Stimulated activated CD4-positive, alpha-beta T cell treated with anti-CD3 and anti-CD28 coated beads, Interleukin-15, amount 100 ng/mL, for 48 hours (primary cell): ENCODE measurements around the gene GOLGA2.
"Not testable (repeated sequence)": the region's sequence is repeated elsewhere in the genome, so short reads cannot be mapped to it uniquely, and the experiment has no call there.

Experiments
- DNase-seq, 2 donors: peaks; one replicate each; pipeline ENCODE4 v3.0.0-alpha.2; 2020; ENCODE audit warnings: low read depth in 2 of 2

Gene GOLGA2

DNA sequence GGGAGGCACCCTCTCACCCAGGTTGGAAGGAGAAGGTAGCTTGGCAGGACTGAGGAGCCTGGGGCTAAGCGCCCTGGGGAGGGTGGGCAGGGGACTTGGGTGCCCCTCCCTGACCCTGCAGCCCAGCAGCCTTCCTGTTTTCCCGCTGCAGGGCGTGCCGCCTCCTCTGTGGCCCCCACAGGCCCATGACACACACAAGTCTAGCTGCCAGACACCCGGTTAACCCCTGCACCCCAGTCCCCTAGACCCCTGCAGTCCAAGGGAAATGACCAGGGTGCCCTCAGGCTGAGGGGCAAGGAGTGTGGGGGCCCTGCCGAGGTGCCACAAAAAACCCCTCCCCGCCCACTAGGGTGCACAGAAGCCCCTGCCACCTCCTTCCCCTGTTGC, 33.0 kb downstream of the GOLGA2 start:
- DNase-seq, result no peak

DNA sequence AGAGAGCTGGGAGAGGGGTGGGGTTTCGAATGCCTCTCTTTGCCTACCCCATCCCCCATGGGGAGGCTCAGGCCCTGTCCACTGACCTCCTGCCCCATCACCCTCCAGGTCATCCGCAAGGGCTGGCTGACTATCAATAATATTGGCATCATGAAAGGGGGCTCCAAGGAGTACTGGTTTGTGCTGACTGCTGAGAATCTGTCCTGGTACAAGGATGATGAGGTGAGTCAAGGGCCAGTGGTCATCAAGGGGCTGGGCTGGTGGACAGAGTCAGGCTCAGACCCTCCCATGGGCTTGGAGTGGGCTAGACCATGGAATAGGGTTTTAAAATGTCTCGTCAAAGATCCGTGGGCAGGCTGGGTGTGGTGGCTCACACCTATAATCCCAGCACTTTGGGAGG, 33.7 kb downstream of the GOLGA2 start:
- DNase-seq, result no peak

DNA sequence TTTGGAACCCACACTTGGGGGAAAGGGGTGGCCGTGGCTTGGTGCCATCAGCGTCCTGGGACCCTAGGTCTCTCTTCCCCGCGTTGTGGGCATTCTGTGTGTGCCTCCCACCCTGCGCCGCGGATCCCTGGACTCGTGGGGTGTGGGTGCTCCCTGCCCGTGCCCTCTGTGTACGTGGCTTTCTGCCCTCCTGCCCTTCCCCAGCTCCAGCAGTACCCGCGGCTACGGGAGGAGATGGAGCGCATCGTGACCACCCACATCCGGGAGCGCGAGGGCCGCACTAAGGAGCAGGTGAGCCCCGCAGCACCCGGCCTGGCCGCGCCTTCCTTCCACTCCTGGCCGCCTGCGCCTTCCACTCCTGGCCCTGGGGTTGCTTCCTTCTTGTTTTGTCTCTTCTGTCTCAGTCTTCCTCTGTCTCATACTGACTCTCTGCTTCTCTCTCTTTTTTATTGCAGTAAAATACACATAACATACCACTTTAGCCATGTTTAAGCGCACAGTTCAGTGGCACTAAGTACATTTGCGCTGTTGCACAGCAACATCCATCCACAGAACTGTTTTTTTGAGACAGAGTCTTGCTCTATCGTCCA, 41.9 kb downstream of the GOLGA2 start:
- DNase-seq, result no peak

DNA sequence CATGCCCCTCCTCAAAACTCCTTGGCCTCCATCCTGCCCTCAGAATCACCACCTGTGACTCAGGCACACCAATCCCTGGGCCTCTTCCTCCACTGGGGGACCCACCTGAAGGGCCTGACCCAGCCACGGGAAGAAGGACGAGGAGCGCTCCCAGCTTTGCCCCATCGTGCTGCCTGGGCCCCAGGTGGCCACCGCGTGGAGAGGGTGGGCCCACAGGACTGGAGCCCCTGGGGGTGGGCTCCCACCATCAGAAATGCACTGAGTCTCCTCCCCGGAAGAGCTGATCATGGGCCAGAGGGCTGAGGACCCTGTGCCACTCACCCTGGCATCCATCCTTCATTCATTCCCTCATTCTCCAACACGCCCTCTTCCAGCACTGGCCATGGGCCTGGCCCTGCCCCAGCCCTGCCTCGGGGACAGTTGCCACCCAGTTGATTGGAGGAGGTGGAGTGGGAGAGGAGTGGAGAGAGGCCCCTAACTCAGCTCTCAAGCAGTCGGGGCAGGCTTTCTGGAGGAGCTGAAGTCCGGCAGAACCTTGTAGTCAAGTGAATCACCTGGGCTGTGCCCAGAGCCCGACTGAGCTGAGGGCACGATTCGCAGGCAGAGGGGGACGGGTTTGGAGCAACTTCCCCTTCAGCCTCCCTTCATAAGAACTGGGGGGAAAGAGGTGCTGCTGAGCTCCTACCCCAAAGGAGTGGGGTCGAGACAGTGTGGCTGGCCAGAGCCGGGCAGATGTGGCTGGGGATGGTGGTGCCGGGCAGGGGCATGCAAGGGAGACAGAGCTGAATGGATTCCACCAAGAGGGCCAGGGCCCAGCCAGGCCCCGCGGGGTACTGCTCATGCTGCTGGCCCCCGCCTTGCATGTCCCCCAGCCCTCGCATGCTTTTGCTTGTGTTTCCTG, 43.0 kb downstream of the GOLGA2 start:
- no peak for DNase-seq

DNA sequence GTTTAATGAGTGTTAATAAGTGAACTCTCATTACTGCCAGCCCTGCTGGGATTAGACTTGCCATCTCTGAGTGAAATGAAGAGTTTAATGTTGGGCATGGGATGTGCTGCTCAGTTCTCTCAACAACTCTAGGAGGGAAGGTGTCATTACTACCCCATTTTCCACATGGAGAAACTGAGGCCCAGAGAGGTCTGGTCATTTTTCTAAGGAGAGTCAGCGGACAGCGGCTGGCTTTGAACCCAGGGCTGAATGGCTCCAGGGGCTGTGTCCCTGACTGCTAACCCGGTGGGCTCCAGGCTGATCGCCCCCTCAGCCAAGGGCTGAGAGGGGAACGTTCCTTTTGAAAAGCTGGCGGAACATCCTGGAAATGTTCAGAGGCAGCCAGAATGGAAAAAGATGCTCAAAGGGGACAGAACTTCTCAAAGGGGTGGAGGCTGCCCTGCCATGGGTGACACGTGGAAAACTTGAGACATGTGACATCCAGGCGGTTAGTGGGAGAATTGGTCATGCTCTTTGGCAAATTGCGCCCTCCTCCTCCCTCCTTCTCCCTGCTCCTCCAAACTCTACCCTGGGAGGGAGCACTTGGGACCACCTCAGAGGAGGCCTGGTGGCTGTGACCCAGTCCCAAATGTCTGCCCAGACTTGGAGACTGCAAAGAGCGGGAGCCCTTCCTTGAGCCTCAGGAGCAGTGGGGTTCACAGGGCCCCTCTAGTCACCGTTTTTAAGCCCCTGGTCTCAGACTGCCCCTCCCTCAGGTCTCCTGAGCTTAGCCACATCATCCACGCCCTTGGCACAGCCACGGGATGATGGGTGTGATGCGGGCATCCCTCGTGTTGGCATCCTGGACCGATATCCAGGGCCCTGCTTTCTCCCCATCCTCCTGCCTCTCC, 43.9 kb downstream of the GOLGA2 start:
- DNase-seq, result peak in 1 of 2 donors; percentile 20

DNA sequence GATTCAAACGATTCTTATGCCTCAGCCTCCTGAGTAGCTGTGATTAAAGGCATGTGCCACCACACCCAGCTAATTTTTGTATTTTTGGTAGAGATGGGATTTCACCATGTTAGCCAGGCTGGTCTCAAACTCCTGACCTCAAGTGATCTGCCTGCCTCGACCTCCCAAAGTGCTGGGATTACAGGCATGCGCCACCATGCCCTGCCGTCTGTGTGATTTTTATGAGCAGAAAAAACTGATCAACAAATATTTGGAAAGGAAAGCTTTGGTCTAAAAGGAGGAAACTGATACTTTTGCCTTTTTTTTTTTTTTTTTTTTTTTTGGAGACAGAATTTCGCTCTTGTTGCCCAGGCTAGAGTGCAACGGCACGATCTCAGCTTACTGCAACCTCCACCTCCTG, 44.9 kb downstream of the GOLGA2 start:
- not testable (repeated sequence) for DNase-seq

DNA sequence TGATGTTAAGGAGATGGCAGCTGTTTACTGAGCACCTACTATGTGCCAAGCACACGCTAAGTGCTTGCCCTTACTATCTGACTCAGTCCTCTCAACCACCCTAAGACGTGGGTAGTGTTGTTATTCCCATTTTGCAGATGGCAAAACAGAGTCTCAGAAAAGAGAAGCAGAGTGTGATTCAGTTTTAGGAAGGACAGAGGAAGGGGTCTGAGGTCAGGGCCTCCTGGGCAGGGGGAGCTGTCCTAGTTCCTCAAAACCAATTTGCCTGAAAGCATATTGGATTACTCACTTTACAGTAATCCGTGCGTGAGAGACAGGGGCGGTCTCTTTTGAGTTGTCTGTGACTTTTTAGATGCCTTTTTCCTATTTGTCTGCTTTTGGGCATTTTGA, 49.4 kb downstream of the GOLGA2 start:
- DNase-seq, result no peak

DNA sequence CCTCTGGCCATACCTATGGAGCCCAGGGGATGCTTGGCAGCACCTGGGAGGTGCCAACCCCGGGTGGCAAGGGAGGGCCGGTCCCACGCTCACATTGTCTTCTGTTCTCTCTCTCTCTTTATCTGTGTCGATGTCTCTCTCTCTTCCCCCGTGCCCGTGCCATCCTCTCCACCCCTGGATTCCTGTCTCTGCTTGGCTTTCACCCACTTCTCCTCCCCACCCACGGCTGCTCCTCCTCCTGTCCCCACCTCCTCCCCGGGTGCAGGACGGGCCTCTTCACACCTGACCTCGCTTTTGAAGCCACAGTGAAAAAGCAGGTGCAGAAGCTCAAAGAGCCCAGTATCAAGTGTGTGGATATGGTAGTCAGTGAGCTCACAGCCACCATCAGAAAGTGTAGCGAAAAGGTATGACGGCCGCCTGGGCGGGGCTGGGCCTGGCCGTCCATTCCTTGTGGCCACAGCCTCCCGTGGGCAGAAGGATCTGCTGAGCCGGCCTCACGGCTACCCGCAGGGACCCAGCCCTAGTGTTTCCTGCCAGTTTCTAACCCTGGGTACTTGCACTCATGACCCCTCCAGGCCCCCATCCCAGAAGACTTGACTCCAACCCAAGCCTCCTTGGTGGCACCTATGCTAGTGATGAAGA, 49.9 kb downstream of the GOLGA2 start:
- no peak for DNase-seq

DNA sequence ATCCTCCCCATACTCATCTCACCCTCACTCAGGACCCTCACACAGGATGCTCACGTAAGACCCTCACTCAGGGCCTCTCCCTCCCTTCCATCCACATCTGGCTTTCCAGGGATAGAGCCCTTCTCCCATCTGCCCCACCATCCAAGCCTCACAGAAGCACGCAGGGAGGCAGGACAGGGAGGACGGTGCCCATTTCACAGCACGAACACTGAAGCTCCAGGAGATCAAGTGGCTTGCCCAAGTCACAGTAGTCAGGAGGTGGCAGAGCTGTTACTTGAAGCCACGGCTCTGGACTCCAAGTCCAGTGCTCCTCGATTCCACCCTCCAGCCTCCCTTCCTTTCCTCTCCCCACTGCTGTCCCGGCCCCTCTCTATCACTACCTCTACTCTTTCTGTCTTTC, 50.9 kb downstream of the GOLGA2 start:
- DNase-seq, result no peak

DNA sequence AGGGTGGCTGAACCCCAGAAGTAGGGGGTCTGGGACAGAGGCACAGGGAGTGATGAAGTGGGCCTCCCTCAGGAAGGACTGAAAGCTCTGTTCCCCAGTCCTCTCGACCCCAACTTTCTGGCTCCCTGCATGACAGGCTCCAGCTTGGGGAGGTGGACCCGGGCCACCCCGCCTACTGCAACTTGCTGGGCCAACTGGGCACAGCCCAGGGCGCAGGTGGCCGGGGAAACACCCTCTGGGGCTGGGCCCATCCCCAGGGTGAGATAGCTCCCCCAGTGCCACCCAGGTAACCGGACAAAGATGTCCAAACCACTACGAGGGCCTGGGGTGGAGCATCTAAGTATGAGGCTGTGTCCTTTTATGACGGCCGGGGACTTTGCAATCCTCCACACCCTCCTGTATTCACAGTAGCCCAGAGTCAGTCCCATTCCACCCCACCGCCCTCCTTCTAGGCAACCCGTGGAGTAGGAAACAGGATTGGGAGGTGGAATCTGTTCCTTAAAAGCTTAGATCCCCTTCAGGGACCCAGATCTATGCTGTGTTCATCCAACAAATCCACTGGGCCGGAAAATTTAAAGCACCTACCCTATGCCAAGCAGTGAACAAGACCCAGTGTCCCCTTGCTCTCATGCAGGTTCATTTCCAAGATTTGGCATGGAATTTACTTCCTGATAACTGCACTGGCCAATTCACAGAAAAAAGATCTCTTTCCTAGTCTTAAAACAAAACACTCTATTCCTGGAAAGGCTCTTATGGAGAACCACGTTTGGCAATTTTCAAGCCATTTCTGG, 52.7 kb downstream of the GOLGA2 start:
- DNase-seq, result no peak

DNA sequence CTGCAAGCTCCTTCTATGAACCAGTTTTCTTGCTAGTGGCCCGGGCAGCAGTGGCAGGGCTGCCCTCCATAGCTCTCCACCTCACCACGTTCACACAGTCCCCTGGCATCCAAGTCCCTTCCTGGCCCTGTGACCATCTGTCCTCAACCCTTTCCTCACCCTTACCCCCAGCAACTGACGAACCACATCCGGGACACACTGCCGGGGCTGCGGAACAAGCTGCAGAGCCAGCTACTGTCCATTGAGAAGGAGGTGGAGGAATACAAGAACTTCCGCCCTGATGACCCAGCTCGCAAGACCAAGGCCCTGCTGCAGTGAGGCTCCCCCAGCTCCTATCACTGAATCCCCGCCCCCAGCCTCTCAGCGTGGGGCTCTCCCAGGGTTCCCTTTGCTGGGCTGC, 53.8 kb downstream of the GOLGA2 start:
- DNase-seq, result no peak

DNA sequence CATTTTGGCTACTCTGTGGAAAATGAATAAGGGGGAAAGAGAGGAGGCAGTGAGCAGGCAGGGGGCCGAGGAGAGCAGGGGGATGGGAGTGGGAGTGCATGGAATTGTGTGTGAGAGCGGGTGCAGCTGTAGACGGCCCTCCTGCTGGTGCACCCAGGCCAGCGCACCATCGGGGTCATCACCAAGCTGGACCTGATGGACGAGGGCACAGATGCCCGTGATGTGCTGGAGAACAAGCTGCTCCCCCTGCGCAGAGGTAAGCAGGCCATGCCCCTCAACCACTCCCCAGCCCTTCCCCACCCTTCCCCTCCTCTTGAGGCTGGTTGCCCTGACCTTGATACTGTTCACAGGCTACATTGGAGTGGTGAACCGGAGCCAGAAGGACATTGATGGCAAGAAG, 56.0 kb downstream of the GOLGA2 start:
- no peak for DNase-seq

DNA sequence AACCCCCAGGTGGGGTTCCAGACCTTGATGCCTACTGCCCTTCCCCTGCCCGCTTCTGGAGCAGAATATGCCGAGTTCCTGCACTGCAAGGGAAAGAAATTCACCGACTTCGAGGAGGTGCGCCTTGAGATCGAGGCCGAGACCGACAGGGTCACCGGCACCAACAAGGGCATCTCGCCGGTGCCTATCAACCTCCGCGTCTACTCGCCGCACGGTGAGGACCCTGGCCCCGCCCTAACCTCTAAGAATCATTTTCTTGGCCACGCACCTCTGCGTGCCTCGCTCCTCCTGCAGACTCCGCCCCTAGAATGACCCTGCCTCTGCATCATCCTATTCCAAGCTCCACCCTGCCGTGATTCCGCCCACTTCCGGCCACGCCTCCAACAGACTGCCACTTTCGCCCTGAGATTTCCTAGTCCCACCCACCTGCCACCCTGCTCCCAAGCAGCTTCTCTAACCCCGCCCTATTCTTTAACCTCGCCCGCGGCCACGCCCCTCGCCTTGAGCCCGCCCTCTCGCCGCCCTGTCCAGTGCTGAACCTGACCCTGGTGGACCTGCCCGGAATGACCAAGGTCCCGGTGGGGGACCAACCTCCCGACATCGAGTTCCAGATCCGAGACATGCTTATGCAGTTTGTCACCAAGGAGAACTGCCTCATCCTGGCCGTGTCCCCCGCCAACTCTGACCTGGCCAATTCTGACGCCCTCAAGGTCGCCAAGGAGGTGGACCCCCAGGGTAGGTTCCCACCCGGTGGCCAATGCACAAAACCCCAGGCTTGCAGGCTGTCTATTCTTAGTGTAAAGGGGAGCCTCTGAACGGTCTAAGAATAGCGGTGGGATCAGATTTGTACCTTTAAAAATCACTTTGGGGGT, 57.1 kb downstream of the GOLGA2 start:
- peak; percentile 90 to 95 for DNase-seq

DNA sequence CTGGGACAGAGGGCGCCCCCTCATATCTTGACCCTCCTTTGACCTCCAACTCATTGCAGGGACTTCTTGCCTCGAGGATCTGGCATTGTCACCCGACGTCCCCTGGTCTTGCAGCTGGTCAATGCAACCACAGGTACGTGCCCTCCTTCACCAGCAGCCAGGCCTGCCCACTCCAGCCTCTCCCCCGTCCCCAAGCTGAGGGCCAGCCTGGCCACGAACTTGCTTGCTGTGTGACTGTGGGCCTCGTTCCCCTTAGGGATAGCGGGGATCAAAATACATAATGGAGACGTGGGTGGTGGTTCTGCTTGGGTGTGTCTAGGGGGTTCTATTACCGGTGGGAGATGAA, 57.7 kb downstream of the GOLGA2 start:
- DNase-seq, result no peak

DNA sequence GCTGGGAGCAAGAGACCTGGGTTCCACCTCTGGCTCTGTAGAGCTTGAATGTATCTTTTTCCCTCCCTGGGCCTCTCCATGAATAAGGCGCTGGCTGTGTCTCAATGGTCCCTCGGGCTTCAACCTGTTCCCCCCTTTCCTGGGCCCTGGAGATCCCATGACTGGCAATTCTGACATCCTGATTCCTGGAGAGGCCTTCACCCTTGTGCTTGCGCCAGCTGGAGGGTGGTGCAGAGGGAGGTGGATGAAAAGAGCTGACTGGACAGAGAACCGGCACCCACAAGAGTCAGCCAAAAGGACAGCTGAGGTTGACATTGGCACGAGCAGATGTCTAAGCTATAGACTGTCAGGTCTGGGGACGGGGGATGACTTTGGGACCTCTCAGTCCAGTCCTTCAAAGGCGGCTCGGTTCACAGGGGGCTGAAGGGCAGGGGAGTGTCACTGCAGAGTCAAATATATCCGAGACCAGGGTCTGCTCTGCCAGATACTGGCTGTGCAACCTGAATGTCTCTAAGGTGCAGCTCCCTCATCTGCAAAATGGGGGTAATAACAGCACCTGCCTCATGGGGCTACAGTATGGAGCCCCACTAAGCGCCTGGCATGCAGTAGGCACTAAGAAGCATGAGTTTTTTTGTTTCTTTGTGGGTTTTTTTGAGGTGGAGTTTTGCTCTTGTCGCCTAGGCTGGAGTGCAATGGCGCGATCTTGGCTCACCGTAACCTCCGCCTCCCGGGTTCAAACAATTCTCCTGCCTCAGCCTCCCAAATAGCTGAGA, 58.8 kb downstream of the GOLGA2 start:
- no peak for DNase-seq

DNA sequence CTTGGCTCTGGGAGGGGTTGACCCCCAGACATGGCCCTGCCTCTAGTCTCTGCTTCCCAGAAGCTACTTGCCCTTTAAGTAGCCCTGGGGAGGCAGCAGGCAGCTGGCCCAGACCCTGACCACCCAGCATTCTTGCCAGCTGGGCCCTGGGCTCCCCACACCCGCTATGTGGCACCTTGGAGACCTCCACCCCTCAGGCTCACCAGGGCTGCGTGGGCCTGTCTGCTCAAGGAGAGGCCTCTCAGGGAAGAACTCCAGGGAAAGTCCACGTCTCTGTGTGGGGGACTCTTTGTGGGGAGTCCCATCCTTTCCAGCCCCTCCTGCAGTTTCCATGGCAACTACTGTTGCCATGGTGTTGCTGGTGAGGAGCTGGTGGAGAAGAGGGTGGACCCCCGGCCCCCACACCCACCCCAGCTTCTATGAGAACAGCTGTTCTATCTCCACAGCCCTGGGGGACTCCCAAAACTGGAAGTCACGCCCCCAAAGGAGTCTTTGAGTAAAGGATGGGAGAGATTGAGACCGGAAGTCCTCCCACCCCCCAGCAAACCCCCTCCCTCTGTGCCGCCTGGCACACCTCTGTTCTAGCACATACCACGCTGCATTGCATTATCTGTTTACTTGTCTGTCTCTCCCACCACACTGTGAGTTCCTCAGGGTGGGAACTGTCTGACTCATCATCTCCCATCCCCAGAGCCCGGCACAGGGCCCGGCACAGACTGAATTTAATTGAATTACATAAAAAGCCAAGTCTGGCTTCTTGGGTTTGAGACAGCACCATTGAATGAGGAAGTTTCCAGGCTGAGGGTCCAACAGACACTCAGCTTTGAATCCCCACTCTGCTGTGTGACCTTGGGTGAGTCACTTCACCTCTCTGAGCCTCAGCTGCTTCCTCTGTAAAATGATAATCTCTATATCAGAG, 60.1 kb downstream of the GOLGA2 start:
- no peak for DNase-seq

DNA sequence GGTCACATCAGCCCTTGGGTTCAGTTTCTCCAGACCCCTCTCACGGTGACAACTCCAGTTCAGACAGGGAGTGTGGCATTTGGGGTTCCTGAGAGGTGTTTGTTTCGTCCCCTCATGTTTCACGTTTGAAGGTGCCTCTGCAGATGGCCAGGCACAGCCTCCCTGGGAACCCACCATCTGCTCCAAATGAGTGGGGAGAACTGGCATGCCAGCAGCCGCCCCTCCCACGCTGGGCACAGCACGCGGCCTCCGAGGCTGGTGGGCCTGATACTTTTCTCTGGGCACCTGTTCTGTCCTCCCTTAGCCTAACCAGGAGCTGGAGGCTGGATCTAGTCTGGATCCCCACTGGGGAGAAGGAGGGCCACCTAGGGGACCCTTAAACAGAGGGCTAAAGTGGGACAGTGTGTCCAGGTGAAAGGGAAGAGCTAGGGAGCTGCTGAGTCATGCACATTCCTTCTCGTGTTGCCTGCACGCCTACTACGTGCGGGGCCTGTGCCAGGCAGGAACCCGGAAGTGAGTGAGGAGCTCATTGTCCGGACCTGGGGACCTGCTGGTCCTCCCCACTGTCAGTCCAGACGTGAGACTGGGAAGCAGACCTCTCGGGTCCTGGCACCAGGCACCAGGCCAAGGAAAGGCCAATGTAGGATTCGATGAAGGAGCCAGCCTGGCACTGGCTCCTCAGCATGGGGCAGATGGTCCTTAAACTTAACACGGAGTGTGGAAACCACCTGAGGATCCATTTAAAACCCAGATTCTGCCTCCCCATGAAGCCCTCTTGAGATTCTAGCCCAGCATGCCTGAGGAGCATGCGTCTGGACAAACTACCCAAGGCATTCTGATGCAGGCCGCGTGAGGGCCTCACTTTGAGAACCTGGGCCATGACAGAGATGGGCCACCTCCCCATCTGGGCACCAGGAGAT, 61.0 kb downstream of the GOLGA2 start:
- DNase-seq, result no peak
